B cell (primary cell): ENCODE results near the gene ZNF160. TPM values are rescaled to one million over a fixed set of nuclear protein-coding genes. Genes with fewer than 3 reads are reported as not detected.

Experiments
- ATAC-seq: fragments of 200-7000 bp; cut with Tn5 transposase; one replicate; pipeline ENCODE4 v1.10.0; 2021; ENCODE audit warnings: low read depth, mild to moderate bottlenecking, moderate number of reproducible peaks, moderate library complexity
- CTCF ChIA-PET: fragments of 350-600 bp; sonication (Branson Sonifier 250); formaldehyde crosslinking; loops from one replicate; lab custom pipeline; 2021; ENCODE audit warnings: antibody characterized with exemption, inconsistent platforms; lab: Charles Lee
- POLR2A ChIA-PET: fragments of 350-600 bp; sonication (Branson Sonifier 250); formaldehyde crosslinking; loops from one replicate; lab custom pipeline; 2021; ENCODE audit warnings: antibody characterized with exemption; lab: Charles Lee
- DNase-seq: peaks from one replicate; pipeline ENCODE4 v3.0.0; 2013
- H2AFZ ChIP-seq: 2 replicates; pipeline ENCODE4 v1.6.1; 2012; ENCODE audit warnings: mild to moderate bottlenecking, low read depth, low read length; ENCODE audit not compliant: insufficient read depth, poor library complexity, severe bottlenecking
- H3K27ac ChIP-seq, 2 donors: 1 replicate in 1 of 2; 2 replicates in 1 of 2; pipeline ENCODE4 v1.5.1; 2012 to 2013; ENCODE audit warnings: low read length in 2 of 2, mild to moderate bottlenecking in 2 of 2, moderate library complexity in 1 of 2
- H3K27me3 ChIP-seq, 4 experiments: fragments of 200-600 bp in 1 of 4; sonication (generic) in 1 of 4; replicated peaks in 1 of 4; 1 replicate in 2 of 4; 2 replicates in 2 of 4; pipeline versions ENCODE4 v1.6.1 to v1.7.0; 2013 to 2016; ENCODE audit warnings: low read length in 3 of 4, mild to moderate bottlenecking in 2 of 4, mixed read lengths in 1 of 4, moderate library complexity in 1 of 4; ENCODE audit not compliant: insufficient read depth in 4 of 4, control insufficient read depth in 3 of 4; ENCODE audit errors: control extremely low read depth in 1 of 4
- H3K36me3 ChIP-seq, 2 experiments: replicated peaks in 1 of 2; 1 replicate in 1 of 2; 2 replicates in 1 of 2; pipeline versions ENCODE4 v1.6.1 to v1.7.1; 2013; ENCODE audit warnings: low read length in 1 of 2; ENCODE audit not compliant: insufficient read depth in 2 of 2, control insufficient read depth in 1 of 2; ENCODE audit errors: control extremely low read depth in 1 of 2, extremely low read depth in 1 of 2
- H3K4me1 ChIP-seq, 2 donors: fragments of 200-600 bp in 1 of 2; sonication (generic) in 1 of 2; 1 replicate in 1 of 2; 2 replicates in 1 of 2; pipeline versions ENCODE4 v1.5.1 to v1.6.1; 2013 to 2017; ENCODE audit warnings: low read length in 2 of 2; ENCODE audit not compliant: control insufficient read depth in 2 of 2, insufficient read depth in 2 of 2
- H3K4me2 ChIP-seq: replicated peaks from 2 replicates; pipeline ENCODE3; 2012; ENCODE audit warnings: mild to moderate bottlenecking, low read depth, low read length; ENCODE audit not compliant: poor library complexity, severe bottlenecking
- H3K4me3 ChIP-seq, 5 experiments: fragments of 200-600 bp in 1 of 5; sonication (generic) in 1 of 5; 1 replicate in 3 of 5; 2 replicates in 2 of 5; pipeline versions ENCODE4 v1.5.1 to v1.7.0; 2011 to 2016; ENCODE audit warnings: low read length in 4 of 5, mild to moderate bottlenecking in 4 of 5, low read depth in 2 of 5, control low read depth in 1 of 5, moderate library complexity in 1 of 5; ENCODE audit not compliant: insufficient read depth in 1 of 5; ENCODE audit errors: control extremely low read depth in 1 of 5, extremely low read depth in 1 of 5
- H3K79me2 ChIP-seq: fragments of 200-600 bp; sonication (generic); one replicate; pipeline ENCODE4 v1.6.0; 2016; ENCODE audit warnings: low read length; ENCODE audit not compliant: control insufficient read depth, insufficient read depth
- H3K9ac ChIP-seq: fragments of 200-600 bp; sonication (generic); 2 replicates; pipeline ENCODE4 v1.6.1; 2017; ENCODE audit warnings: mild to moderate bottlenecking, low read length, moderate library complexity
- H3K9me3 ChIP-seq, 3 donors: one replicate each; pipeline versions ENCODE4 v1.6.1 to v1.7.1; 2013; ENCODE audit warnings: low read length in 2 of 3; ENCODE audit not compliant: control insufficient read depth in 2 of 3, insufficient read depth in 1 of 3; ENCODE audit errors: control extremely low read depth in 1 of 3
- H4K20me1 ChIP-seq: 2 replicates; pipeline ENCODE4 v1.6.0; 2012; ENCODE audit warnings: mild to moderate bottlenecking, low read length; ENCODE audit not compliant: insufficient read depth, control insufficient read depth, poor library complexity, severe bottlenecking
- H3K27ac Mint-ChIP-seq: one replicate; pipeline ENCODE4 v1.8.0; 2021; ENCODE audit warnings: mixed read lengths
- H3K27me3 Mint-ChIP-seq: one replicate; pipeline ENCODE4 v1.8.0; 2021; ENCODE audit warnings: mixed read lengths
- H3K4me1 Mint-ChIP-seq: one replicate; pipeline ENCODE4 v1.8.0; 2021; ENCODE audit warnings: mixed read lengths
- H3K4me3 Mint-ChIP-seq: one replicate; pipeline ENCODE4 v1.8.0; 2021; ENCODE audit warnings: mixed read lengths
- H3K9me3 Mint-ChIP-seq: one replicate; pipeline ENCODE4 v1.8.0; 2022; ENCODE audit warnings: mixed read lengths; ENCODE audit not compliant: insufficient read depth
- CTCF ChIP-seq: fragments of 200-600 bp; IDR thresholded peaks from one replicate; pipeline ENCODE4 v1.8.0; 2022; ENCODE audit warnings: antibody characterized with exemption, mild to moderate bottlenecking
- EZH2 ChIP-seq: IDR thresholded peaks from 2 replicates; pipeline ENCODE4 v1.6.1; 2012; ENCODE audit warnings: borderline replicate concordance, low read depth, mild to moderate bottlenecking, moderate library complexity, low read length; ENCODE audit not compliant: insufficient read depth, poor library complexity, severe bottlenecking
- WGBS: methylation state at CpG from one replicate; pipeline ENCODE4 v1.1.5; 2013; ENCODE audit warnings: missing lambda C conversion rate; ENCODE audit not compliant: insufficient coverage; 5-methylcytosine and 5-hydroxymethylcytosine counted together
- intact Hi-C: fragments of 100-400 bp; cut with micrococcal nuclease; formaldehyde crosslinking; loops from one replicate; pipeline ENCODE4 v1.10.0; 2022
- polyA plus RNA-seq: library from polyadenylated mRNA; depleted of rRNA; stranded (reverse); fragments of >200 nt; gene quantifications from 2 replicates; pipeline ENCODE4 v1.2.3, GENCODE V29; 2012
- total RNA-seq, 2 donors: library from RNA; stranded (reverse); fragments of 120-200 nt in 1 of 2; gene quantifications; 1 replicate in 1 of 2; 2 replicates in 1 of 2; pipeline versions ENCODE4 v1.2.3 to v1.2.4, GENCODE V29; 2013 to 2022

ZNF160 gene
- total and polyA plus RNA-seq, 2 donors (not counting 1 experiment from before 2014, with no cell fraction given) = 49.9 to 87.8 TPM

DNA sequence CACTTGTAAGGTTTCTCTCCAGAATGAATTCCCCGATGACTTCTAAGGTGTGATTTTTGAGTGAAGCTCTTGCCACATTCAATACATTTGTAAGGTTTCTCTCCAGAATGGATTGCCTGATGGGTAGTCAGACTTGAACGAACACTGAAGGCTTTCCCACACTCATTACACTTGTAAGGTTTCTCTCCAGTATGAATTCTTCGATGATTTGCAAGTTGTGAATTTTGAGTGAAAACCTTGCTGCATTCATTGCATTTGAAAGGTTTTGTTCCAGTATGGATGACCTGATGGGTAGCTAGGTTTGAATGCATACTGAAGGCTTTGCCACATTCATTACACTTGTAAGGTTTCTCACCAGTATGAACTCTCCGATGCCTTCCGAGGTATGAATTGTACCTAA lies 34.4 kb downstream of the ZNF160 start:
- Histone ChIP-seq H3K79me2 (peaks cover 10% of the 10 kb centered on the region), H3K4me1 (no peaks in the 10 kb centered on the region), H3K27me3 (no peaks in the 10 kb centered on the region), H3K4me2 (no peak overlapping the region), H3K9ac (no peak overlapping the region), H3K4me3 (peak overlapping the region in 1 of 5 experiments; percentile 7), H2AFZ (no peak overlapping the region), H3K36me3 (peaks cover 20 to 53% of the 10 kb centered on the region in 2 experiments), H3K9me3 (peaks cover 28 to 81% (median 62%) of the 10 kb centered on the region in 3 donors), H3K27ac (no peak overlapping the region), H4K20me1 (no peaks in the 10 kb centered on the region)
- H3K9me3 Mint-ChIP-seq = peaks cover 34% of the 10 kb centered on the region
- TF ChIP-seq EZH2 (no peak), CTCF (no peak)
- intact Hi-C loops = no loop called here
- no peaks in the 10 kb centered on the region for H3K27me3 Mint-ChIP-seq
- H3K4me3 Mint-ChIP-seq = no peak overlapping the region
- ChIA-PET POLR2A (no interaction called here), CTCF (no interaction called here)
- no peak for DNase-seq
- ATAC-seq = no peak
- no peaks in the 10 kb centered on the region for H3K4me1 Mint-ChIP-seq
- H3K27ac Mint-ChIP-seq = no peak overlapping the region
- no CpG with 5 or more reads among the region's 5 CpGs for WGBS

- no peaks in the 10 kb centered on the region for H3K27me3 Mint-ChIP-seq
- intact Hi-C loops = no loop called here
- Histone ChIP-seq H3K36me3 (peaks cover 18 to 47% of the 10 kb centered on the region in 2 experiments), H3K4me3 (peak overlapping the region in 1 of 5 experiments; percentile 7), H3K4me2 (no peak overlapping the region), H2AFZ (no peak overlapping the region), H3K9ac (no peak overlapping the region), H3K27me3 (no peaks in the 10 kb centered on the region), H3K27ac (no peak overlapping the region), H3K79me2 (peaks cover 8% of the 10 kb centered on the region), H3K9me3 (peaks cover 28 to 83% (median 62%) of the 10 kb centered on the region in 3 donors), H4K20me1 (no peaks in the 10 kb centered on the region), H3K4me1 (no peaks in the 10 kb centered on the region)
- peaks cover 37% of the 10 kb centered on the region for H3K9me3 Mint-ChIP-seq
- H3K4me1 Mint-ChIP-seq = no peaks in the 10 kb centered on the region
- ATAC-seq (no peak), DNase-seq (no peak)
- H3K4me3 Mint-ChIP-seq = no peak overlapping the region
- POLR2A ChIA-PET = no interaction called here
- no CpG with 5 or more reads among the region's 4 CpGs for WGBS
- CTCF ChIA-PET = no interaction called here
- H3K27ac Mint-ChIP-seq = no peak overlapping the region
- TF ChIP-seq EZH2 = no peak
- TF ChIP-seq CTCF = no peak
Measured at GRCh38 chr19:53068199-53068598, 35.0 kb downstream of the ZNF160 start.
